Ectodermal cell (in vitro differentiated cells): ENCODE results near the gene PYDC1.

Experiments used
- H3K27ac ChIP-seq: 2 replicates; pipeline ENCODE4 v1.7.0; 2013; ENCODE audit warnings: mild to moderate bottlenecking, low read depth, low read length; ENCODE audit not compliant: insufficient read depth, poor library complexity, severe bottlenecking
- H3K27me3 ChIP-seq: 2 replicates; pipeline ENCODE4 v1.7.0; 2013; ENCODE audit warnings: mild to moderate bottlenecking, low read length; ENCODE audit not compliant: insufficient read depth, control insufficient read depth, poor library complexity, severe bottlenecking
- H3K36me3 ChIP-seq: one replicate; pipeline ENCODE4 v1.7.0; 2013; ENCODE audit warnings: low read length; ENCODE audit not compliant: control insufficient read depth, insufficient read depth
- H3K4me1 ChIP-seq: one replicate; pipeline ENCODE4 v1.7.0; 2013; ENCODE audit warnings: low read length; ENCODE audit not compliant: control insufficient read depth, insufficient read depth
- H3K4me3 ChIP-seq: 2 replicates; pipeline ENCODE4 v1.7.0; 2013; ENCODE audit warnings: low read depth, low read length, control low read depth; ENCODE audit not compliant: insufficient read depth
- H3K9me3 ChIP-seq: 2 replicates; pipeline ENCODE4 v1.7.0; 2013; ENCODE audit warnings: mild to moderate bottlenecking, low read length, moderate library complexity; ENCODE audit not compliant: control insufficient read depth
- WGBS, 2 experiments: methylation state at CpG; one replicate each; pipeline ENCODE4 v1.1.7; 2013; ENCODE audit warnings: missing lambda C conversion rate in 2 of 2; 5-methylcytosine and 5-hydroxymethylcytosine counted together

Gene PYDC1

DNA sequence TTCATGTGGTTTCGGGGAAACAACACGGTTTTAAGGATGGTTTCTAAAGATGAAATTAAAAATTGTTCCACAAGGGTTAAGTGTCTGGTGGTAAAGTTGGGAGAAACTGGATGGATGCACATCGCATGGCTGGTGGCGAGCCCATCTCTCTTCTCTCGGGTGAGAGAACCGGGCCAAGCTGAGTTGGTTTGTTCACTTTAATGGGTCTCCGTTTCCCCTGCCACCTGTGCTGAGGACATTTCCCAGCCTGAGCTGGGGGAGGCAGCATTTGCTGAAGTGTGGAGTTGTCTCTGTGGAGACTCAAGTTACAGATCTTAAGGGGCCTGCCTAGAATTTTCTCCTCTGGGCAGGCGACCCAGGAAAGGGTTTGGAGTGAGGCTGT lies 29.1 kb downstream of the PYDC1 start:
- Histone ChIP-seq H3K4me3 (no peak overlapping the region), H3K9me3 (no peaks in the 10 kb centered on the region), H3K4me1 (no peaks in the 10 kb centered on the region), H3K36me3 (peaks cover 85% of the 10 kb centered on the region), H3K27me3 (no peaks in the 10 kb centered on the region), H3K27ac (no peak overlapping the region)
- 96 to 97% methylated on average over 8 of the region's 8 CpGs for WGBS, 2 experiments

DNA sequence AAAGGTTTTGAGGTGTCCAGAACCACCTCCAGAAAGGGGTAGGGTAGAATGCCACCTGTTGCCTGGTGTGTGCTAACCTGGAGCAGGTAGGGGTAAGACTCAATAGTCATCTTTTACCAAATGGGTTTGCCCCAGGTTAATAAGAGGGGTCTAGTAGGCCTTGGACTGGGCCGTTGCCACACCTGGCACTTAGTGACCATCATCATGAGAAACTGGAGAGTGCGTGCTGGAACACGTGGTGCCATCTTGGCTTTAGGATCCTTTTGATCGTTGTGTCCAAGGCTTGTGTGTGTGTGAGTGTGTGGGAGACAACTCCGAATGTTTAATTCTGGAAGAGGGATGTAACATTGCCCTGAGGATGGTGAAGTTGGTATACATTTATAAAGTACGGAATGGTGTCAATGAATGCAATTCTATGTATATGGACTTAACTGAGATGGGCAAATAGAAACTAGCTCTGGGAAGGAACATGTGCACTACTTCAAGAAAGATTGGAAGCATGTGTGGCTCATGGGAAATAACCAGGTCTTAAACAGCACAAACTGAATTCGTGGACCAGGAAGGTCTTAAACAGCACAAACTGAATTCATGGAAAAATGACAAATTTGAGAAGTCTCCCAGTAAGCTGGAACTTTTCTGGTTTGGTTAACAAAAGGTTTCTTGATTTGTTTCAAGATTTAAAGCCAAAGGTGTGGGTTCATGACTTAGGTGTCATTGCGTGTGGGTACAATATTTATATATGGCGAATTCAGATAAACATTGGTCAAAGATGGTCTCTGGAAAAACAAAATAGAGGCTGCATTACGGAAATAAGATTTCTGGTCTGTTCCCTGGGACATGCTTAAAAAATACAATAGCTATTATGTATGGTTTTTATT lies 29.8 kb downstream of the PYDC1 start:
- H3K4me3 ChIP-seq = no peak overlapping the region
- WGBS, 2 experiments = 95 to 97% methylated on average over 10 of the region's 10 CpGs
- H3K27me3 ChIP-seq = no peaks in the 10 kb centered on the region
- H3K36me3 ChIP-seq = peaks cover 81% of the 10 kb centered on the region
- H3K4me1 ChIP-seq = peaks cover 6% of the 10 kb centered on the region
- no peaks in the 10 kb centered on the region for H3K9me3 ChIP-seq
- no peak overlapping the region for H3K27ac ChIP-seq

DNA sequence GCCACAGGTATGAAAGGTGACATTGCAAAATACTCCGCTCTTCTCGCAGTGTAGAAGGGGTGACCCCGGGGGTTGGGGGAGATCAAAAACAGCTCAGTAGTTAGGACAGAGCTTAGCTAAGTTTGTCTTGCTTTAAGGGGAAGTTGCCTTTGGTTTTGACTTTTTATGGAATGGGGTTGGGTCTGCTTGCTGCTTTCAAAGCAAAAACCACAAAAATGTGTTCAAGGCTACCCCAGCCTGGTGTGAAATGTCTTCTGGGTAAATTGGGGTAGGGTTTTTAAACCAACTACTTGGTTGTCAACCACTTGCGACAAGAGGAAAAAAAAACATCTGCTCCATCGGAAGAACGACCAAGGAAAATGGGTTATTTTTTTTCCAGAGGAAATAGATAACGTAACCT lies 30.8 kb downstream of the PYDC1 start:
- H3K4me3 ChIP-seq = no peak overlapping the region
- H3K4me1 ChIP-seq = peaks cover 7% of the 10 kb centered on the region
- no peaks in the 10 kb centered on the region for H3K27me3 ChIP-seq
- no peak overlapping the region for H3K27ac ChIP-seq
- WGBS, 2 experiments = 97 to 98% methylated on average over 7 of the region's 7 CpGs
- peaks cover 71% of the 10 kb centered on the region for H3K36me3 ChIP-seq
- H3K9me3 ChIP-seq = no peaks in the 10 kb centered on the region

DNA sequence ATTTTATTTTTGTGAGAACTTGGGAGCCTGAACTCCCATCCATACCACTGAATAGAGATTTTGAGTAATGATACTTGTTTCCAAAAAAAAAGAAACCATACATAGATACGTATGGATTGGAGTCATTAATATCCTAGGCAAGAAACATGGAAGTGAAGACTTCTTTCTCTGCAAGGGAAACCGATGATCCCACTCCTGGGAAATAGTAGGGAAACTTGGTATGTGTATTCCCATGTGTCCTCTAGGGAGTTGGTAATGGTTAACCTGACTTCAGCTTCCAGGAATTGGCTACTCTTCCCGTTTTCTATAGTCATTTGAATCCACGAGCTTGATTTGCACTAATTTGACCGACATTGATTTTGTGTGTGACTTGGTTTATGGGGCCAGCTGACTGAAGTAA lies 31.6 kb downstream of the PYDC1 start:
- H3K4me3 ChIP-seq = no peak overlapping the region
- no peak overlapping the region for H3K27ac ChIP-seq
- 96 to 97% methylated on average over 5 of the region's 5 CpGs for WGBS, 2 experiments
- H3K9me3 ChIP-seq = no peaks in the 10 kb centered on the region
- H3K4me1 ChIP-seq = peaks cover 7% of the 10 kb centered on the region
- H3K27me3 ChIP-seq = no peaks in the 10 kb centered on the region
- H3K36me3 ChIP-seq = peaks cover 62% of the 10 kb centered on the region

DNA sequence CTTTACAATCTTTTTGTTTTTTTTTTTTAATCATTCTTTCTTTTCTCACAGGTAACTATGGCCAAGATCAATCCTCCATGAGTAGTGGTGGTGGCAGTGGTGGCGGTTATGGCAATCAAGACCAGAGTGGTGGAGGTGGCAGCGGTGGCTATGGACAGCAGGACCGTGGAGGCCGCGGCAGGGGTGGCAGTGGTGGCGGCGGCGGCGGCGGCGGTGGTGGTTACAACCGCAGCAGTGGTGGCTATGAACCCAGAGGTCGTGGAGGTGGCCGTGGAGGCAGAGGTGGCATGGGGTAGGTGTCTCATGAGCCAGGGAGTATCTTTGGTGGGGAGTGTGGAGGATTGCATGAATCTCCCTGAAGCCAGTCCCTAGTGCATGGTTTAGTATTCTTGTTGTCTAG lies 32.0 kb downstream of the PYDC1 start:
- WGBS, 2 experiments = 96 to 97% methylated on average over 14 of the region's 14 CpGs
- H3K36me3 ChIP-seq = peaks cover 58% of the 10 kb centered on the region
- no peak overlapping the region for H3K27ac ChIP-seq
- no peaks in the 10 kb centered on the region for H3K9me3 ChIP-seq
- H3K4me1 ChIP-seq = peaks cover 7% of the 10 kb centered on the region
- H3K4me3 ChIP-seq = no peak overlapping the region
- no peaks in the 10 kb centered on the region for H3K27me3 ChIP-seq

DNA sequence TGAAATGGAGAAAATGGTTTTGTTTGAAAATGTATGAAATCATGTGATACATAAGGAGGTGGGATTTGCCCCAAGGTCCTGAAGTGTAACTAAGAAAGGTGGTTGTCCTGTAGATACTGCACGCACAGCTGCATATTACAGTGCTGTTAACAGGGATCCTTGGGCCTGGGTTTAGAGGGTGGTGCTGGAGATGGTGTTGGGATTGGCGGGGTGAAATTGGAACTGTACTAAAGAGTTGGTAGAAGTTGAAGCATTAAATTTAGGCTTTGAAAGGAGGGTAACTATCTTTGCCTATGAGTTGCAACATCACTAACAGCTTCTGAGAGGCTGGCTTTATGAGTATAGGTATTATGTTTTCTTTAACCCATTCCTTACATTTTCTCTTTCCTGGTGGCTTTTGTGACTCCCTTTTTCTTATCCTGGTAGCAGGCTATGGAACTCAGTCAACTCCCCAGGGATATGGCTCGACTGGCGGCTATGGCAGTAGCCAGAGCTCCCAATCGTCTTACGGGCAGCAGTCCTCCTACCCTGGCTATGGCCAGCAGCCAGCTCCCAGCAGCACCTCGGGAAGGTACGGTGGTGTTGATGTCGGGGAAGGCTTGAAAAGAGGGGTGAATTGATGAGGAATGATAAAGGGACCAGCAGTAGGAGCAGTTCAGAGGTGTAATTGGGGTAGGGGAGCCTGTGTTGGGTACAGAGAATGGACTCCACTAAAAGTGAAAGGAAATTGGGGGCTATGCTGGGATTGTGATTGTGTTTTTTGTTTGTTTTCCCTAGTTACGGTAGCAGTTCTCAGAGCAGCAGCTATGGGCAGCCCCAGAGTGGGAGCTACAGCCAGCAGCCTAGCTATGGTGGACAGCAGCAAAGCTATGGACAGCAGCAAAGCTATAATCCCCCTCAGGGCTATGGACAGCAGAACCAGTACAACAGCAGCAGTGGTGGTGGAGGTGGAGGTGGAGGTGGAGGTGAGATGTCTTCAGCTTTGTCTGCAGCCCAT lies 33.2 kb downstream of the PYDC1 start:
- no peaks in the 10 kb centered on the region for H3K27me3 ChIP-seq
- peaks cover 46% of the 10 kb centered on the region for H3K36me3 ChIP-seq
- H3K27ac ChIP-seq = no peak overlapping the region
- no peak overlapping the region for H3K4me3 ChIP-seq
- H3K9me3 ChIP-seq = no peaks in the 10 kb centered on the region
- WGBS, 2 experiments = 95% methylated on average over 10 of the region's 10 CpGs
- H3K4me1 ChIP-seq = peaks cover 7% of the 10 kb centered on the region

DNA sequence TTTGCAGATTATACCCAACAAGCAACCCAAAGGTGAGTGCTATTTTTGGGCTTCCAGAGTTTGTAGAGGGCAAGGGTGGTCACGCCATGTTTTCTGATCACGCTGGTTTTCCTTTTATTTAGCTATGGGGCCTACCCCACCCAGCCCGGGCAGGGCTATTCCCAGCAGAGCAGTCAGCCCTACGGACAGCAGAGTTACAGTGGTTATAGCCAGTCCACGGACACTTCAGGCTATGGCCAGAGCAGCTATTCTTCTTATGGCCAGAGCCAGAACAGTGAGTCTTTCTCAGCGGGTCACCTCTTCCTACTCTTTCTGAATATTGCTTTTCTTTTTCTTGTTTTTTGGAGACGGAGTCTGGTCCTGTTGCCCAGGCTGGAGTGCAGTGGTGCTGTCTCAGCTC lies 34.5 kb downstream of the PYDC1 start:
- H3K27me3 ChIP-seq = no peaks in the 10 kb centered on the region
- no peaks in the 10 kb centered on the region for H3K9me3 ChIP-seq
- no peak overlapping the region for H3K27ac ChIP-seq
- H3K4me3 ChIP-seq = peak overlapping the region; percentile 98
- peaks cover 7% of the 10 kb centered on the region for H3K4me1 ChIP-seq
- 48 to 51% methylated on average over 7 of the region's 7 CpGs for WGBS, 2 experiments
- peaks cover 35% of the 10 kb centered on the region for H3K36me3 ChIP-seq

DNA sequence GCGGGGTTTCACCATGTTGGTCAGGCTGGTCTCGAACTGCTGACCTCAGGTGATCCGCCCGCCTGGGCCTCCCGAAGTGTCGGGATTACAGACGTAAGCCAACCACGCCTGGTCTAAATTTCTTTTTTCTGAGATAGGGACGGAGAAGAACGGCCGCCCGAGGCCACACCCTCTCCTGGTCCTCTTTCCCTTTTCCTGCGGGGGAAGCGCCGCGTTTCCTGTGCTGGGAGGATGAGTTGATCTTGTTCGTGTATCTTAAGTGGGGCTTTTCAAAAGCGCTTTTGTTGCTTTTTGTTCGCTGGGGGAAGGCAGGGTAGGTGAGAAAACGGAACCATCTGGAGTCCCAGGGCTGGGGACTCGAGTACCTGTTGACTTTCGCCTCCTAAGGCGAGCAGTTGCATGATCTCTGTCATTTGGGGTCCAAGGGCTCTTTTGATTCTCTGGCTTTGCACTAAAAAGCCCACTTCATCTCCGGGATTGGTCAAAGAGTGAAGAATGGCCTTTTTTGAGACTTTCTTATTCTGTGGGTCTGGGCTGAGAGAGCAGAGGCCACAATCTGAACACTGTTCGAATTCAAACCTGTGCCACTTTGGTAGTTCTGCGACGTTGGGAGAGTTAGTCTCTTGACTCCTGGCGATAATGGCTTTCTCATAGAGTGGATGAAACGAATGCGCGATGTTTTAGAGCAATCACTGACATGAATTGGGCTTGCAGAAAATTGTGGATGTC lies 35.7 kb downstream of the PYDC1 start:
- H3K36me3 ChIP-seq = peaks cover 24% of the 10 kb centered on the region
- H3K27ac ChIP-seq = peak overlapping the region; percentile 96
- WGBS, 2 experiments = 2% methylated on average over 28 to 31 of the region's 31 CpGs
- no peaks in the 10 kb centered on the region for H3K27me3 ChIP-seq
- peak overlapping the region; percentile 98 for H3K4me3 ChIP-seq
- H3K9me3 ChIP-seq = no peaks in the 10 kb centered on the region
- peaks cover 13% of the 10 kb centered on the region for H3K4me1 ChIP-seq

DNA sequence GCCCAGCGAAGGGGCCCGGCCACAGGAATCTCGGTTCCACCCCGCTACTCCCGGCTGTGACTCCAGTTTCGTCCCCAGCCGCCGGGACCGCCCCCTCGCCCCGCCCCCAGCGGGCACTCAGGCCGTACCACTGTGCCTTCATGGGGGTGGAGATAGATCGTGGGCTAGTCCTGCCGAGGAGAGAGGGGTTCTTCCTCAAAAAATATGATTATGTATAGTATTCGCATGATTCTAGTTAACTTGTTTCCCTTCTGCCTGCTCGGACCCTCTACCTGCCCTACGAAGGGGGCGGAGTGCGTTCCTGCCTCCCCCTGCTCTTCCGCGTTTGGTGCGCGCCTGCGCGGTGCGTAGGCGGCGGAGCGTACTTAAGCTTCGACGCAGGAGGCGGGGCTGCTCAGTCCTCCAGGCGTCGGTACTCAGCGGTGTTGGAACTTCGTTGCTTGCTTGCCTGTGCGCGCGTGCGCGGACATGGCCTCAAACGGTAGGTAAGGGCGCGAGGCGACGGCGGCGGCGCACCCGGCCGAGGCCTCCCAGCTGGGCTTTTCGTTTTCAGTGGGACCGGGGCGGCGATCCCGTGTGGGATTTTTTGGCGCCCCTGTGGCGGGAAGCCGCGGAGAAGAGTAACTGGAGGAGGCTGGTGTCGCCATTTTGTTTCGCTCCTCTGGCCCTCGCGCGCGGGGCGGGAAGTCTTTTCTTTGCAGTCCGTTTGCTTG lies 37.0 kb downstream of the PYDC1 start, which contains the start of gene FUS:
Gene FUS (plus strand): TSS at position 393 of the 713 bp plus-strand sequence. CDS start 76 bp downstream, at position 469.
- H3K4me1 ChIP-seq = peaks cover 13% of the 10 kb centered on the region
- WGBS, 2 experiments = 0% methylated on average over 69 of the region's 69 CpGs
- H3K9me3 ChIP-seq = no peaks in the 10 kb centered on the region
- peak within 1 kb of the TSS; percentile 98 for H3K4me3 ChIP-seq
- H3K27me3 ChIP-seq = no peaks in the 10 kb centered on the region
- H3K36me3 ChIP-seq = peaks cover 11% of the 10 kb centered on the region
- peak within 1 kb of the TSS; percentile 96 for H3K27ac ChIP-seq
